Tibial artery (tissue), 4 donors: ENCODE measurements around the gene ONECUT3.
A peak's percentile ranks its signal among the peaks of the same experiment; 100 is the strongest.

Source experiments
- DNase-seq, 2 donors: peaks; one replicate each; pipeline ENCODE4 v3.0.0-alpha.2; 2019
- H3K27ac ChIP-seq, 2 donors: fragments of 200-600 bp; sonication (generic) in 1 of 2; 1 replicate in 1 of 2; 2 replicates in 1 of 2; pipeline ENCODE4 v1.5.1; 2018 to 2019; ENCODE audit warnings: mild to moderate bottlenecking in 1 of 2
- H3K27me3 ChIP-seq, 2 donors: fragments of 200-600 bp; sonication (generic) in 1 of 2; one replicate each; pipeline versions ENCODE4 v1.5.1 to v1.6.0; 2016 to 2019
- H3K36me3 ChIP-seq, 3 donors: fragments of 200-600 bp; sonication (generic) in 2 of 3; one replicate each; pipeline ENCODE4 v1.5.1; 2016 to 2019; ENCODE audit warnings: mild to moderate bottlenecking in 2 of 3
- H3K4me1 ChIP-seq, 4 donors: fragments of 200-600 bp; sonication (generic) in 2 of 4; 1 replicate in 3 of 4; 2 replicates in 1 of 4; pipeline ENCODE4 v1.5.1; 2016 to 2019
- H3K4me3 ChIP-seq, 2 donors: fragments of 200-600 bp; sonication (generic) in 1 of 2; 1 replicate in 1 of 2; 2 replicates in 1 of 2; pipeline ENCODE4 v1.5.1; 2018 to 2019; ENCODE audit warnings: mild to moderate bottlenecking in 2 of 2
- H3K9me3 ChIP-seq, 3 donors: fragments of 200-600 bp; sonication (generic) in 1 of 3; one replicate each; pipeline ENCODE4 v1.5.1; 2016 to 2019
- CTCF ChIP-seq, 2 experiments: fragments of 200-600 bp in 1 of 2; fragments of 450-650 bp in 1 of 2; IDR thresholded peaks; one replicate each; pipeline ENCODE4 v1.5.1; 2017 to 2019; ENCODE audit warnings: antibody characterized with exemption in 2 of 2, mild to moderate bottlenecking in 1 of 2, moderate library complexity in 1 of 2
- intact Hi-C: fragments of 100-400 bp; cut with DNase I; formaldehyde crosslinking; loops from one replicate; pipeline ENCODE4 v1.15.0; 2023; ENCODE audit warnings: low total_unique reads

ONECUT3 gene

GRCh38 chr19:1825909-1826556 is 72.7 kb downstream of the ONECUT3 start:
- Histone ChIP-seq H3K36me3 (peaks cover 36 to 75% (median 65%) of the 10 kb centered on the region in 3 donors), H3K27ac (no peak overlapping the region), H3K4me1 (peaks cover 0 to 14% (median 10%) of the 10 kb centered on the region in 4 donors), H3K4me3 (no peak overlapping the region), H3K27me3 (no peaks in the 10 kb centered on the region), H3K9me3 (no peaks in the 10 kb centered on the region)
- peak; percentile 88 to 89 for TF ChIP-seq CTCF (IDR thresholded peaks at IDR 0.05)
- intact Hi-C loops, result loop anchor here (5.0 kb wide), 1 partner anchor 39 kb away; no protein-coding TSS in a partner anchor
- peak; percentile 68 to 80 for DNase-seq

- TF ChIP-seq CTCF (IDR thresholded peaks at IDR 0.05), result no peak
- intact Hi-C loops, result loop anchor here (5.0 kb wide), 1 partner anchor 40 kb away; no protein-coding TSS in a partner anchor
- no peak for DNase-seq
- Histone ChIP-seq H3K9me3 (no peaks in the 10 kb centered on the region), H3K36me3 (peaks cover 36 to 67% (median 58%) of the 10 kb centered on the region in 3 donors), H3K4me1 (peaks cover 0 to 14% (median 10%) of the 10 kb centered on the region in 4 donors), H3K4me3 (no peak overlapping the region), H3K27me3 (no peaks in the 10 kb centered on the region), H3K27ac (no peak overlapping the region)
Measured at GRCh38 chr19:1826557-1827521, 73.5 kb downstream of the ONECUT3 start.

GRCh38 chr19:1827566-1828278 is 74.4 kb downstream of the ONECUT3 start:
- Histone ChIP-seq H3K4me3 (no peak overlapping the region), H3K36me3 (peaks cover 36 to 65% (median 49%) of the 10 kb centered on the region in 3 donors), H3K27ac (no peak overlapping the region), H3K9me3 (no peaks in the 10 kb centered on the region), H3K4me1 (peaks cover 0 to 14% (median 10%) of the 10 kb centered on the region in 4 donors), H3K27me3 (no peaks in the 10 kb centered on the region)
- no peak for TF ChIP-seq CTCF (IDR thresholded peaks at IDR 0.05)
- no peak for DNase-seq
- intact Hi-C loops, result loop anchor here (5.0 kb wide), 1 partner anchor 40 kb away; no protein-coding TSS in a partner anchor

- Histone ChIP-seq H3K9me3 (no peaks in the 10 kb centered on the region), H3K4me3 (no peak overlapping the region), H3K27me3 (no peaks in the 10 kb centered on the region), H3K36me3 (peaks cover 28 to 56% (median 41%) of the 10 kb centered on the region in 3 donors), H3K27ac (no peak overlapping the region), H3K4me1 (peaks cover 0 to 17% (median 10%) of the 10 kb centered on the region in 4 donors)
- no peak for TF ChIP-seq CTCF (IDR thresholded peaks at IDR 0.05)
- no peak for DNase-seq
- intact Hi-C loops, result loop anchor here (5.0 kb wide), 1 partner anchor 41 kb away; no protein-coding TSS in a partner anchor
Measured at GRCh38 chr19:1828279-1829238, 75.3 kb downstream of the ONECUT3 start.
